GM12801 (cell line): ENCODE results near the gene ARAP3.

ENCODE experiments used
- CTCF ChIP-seq: IDR thresholded peaks from one replicate; pipeline ENCODE4 v1.5.1; 2011; ENCODE audit warnings: control low read depth; ENCODE audit not compliant: insufficient read length; ENCODE audit errors: extremely low read depth

The ARAP3 gene

GRCh38 chr5:141647242-141647641, 34.8 kb downstream of the ARAP3 start:
- TF ChIP-seq CTCF = no peak

GRCh38 chr5:141646026-141646425, 36.0 kb downstream of the ARAP3 start:
- TF ChIP-seq CTCF = no peak

- no peak for TF ChIP-seq CTCF
These were observed 40.3 kb downstream of the ARAP3 start for GRCh38 chr5:141641634-141642267.

GRCh38 chr5:141640698-141641097, 41.3 kb downstream of the ARAP3 start:
- no peak for TF ChIP-seq CTCF

GRCh38 chr5:141640051-141640415, 42.0 kb downstream of the ARAP3 start:
- TF ChIP-seq CTCF = no peak

GRCh38 chr5:141639357-141640050, 42.5 kb downstream of the ARAP3 start:
- TF ChIP-seq CTCF = no peak

GRCh38 chr5:141638771-141639170, 43.3 kb downstream of the ARAP3 start:
- TF ChIP-seq CTCF = no peak
